ENCODE measurements around the gene UAP1.

DNA sequence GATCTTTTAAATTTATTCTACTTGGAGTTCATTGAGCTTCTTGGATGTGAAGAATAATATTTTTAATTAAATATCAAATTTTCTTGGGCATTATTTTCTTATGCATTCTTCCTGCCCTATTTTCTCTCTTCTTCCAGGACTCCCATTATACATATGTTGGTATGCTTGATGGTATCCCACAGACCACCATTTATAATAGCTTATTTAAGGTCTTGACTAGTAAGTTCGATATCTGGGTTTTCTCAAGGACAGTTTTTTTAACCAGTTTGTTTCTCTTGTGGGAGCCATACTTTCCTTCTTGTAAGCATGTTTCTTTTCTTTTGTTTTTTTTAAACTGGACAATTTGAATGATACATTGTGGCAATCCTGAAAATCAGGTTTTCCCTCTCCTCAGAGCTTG, 55.3 kb downstream of the UAP1 start:
- TF ChIP-seq POLR2A (IDR thresholded peaks at IDR 0.05) (no peak), CTCF (IDR thresholded peaks at IDR 0.05) (no peak)
